Measurements from ENCODE around the gene OR11H7.
"Not testable (repeated sequence)": the region's sequence is repeated elsewhere in the genome, so short reads cannot be mapped to it uniquely, and the experiment has no call there.

Gene OR11H7

DNA sequence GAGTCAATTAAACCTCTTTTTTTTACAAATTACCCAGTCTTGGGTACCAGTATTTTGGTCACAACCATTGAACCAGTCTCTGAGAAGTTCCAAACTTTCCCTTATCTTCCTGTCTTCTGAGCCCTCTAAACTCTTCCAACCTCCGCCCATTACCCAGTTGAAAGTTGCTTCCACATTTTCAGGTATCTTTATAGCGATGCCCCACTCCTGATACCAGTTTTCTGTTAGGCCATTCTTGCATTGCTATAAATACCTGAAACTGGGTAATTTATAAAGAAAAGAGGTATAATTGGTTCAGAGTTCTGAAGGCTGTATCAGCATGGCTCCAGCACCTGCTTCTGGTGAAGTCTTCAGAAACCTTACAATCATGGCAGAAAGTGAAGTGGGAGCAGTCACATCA, 45.3 kb downstream of the OR11H7 start:
- no peak overlapping the region for H3K4me3 ChIP-seq (ENCODE audit: low read depth, low read length)
- TF ChIP-seq, protein P1, sequence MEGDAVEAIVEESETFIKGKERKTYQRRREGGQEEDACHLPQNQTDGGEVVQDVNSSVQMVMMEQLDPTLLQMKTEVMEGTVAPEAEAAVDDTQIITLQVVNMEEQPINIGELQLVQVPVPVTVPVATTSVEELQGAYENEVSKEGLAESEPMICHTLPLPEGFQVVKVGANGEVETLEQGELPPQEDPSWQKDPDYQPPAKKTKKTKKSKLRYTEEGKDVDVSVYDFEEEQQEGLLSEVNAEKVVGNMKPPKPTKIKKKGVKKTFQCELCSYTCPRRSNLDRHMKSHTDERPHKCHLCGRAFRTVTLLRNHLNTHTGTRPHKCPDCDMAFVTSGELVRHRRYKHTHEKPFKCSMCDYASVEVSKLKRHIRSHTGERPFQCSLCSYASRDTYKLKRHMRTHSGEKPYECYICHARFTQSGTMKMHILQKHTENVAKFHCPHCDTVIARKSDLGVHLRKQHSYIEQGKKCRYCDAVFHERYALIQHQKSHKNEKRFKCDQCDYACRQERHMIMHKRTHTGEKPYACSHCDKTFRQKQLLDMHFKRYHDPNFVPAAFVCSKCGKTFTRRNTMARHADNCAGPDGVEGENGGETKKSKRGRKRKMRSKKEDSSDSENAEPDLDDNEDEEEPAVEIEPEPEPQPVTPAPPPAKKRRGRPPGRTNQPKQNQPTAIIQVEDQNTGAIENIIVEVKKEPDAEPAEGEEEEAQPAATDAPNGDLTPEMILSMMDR (IDR thresholded peaks at IDR 0.05; ENCODE audit: low read depth, low read length, missing control alignments) = no peak
- no peak for DNase-seq (ENCODE audit: low read depth)
- in situ Hi-C loops (cut with HindIII; ENCODE audit: low sequenced_read_pairs) = no loop called here

DNA sequence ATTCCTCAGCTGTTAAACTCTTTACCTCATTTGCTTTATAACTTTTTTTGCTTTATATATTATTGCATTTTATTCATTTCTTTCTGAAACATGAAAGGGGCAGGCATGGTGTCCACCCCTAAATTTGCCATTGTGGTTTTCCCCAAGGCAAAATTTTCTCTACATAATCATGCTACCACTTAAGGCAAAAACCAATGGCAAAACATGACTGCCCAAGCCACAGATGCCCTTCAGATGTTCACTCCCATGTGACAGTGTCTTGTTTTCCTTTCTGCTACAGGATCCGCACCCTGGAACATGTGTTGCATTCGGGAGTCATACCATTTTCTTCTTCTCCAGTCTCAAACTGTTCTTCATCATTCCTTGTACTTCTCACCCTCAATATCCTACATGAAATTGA, 48.6 kb downstream of the OR11H7 start:
- no peak overlapping the region for H3K4me3 ChIP-seq (ENCODE audit: low read depth, low read length)
- in situ Hi-C loops (cut with HindIII; ENCODE audit: low sequenced_read_pairs) = no loop called here
- DNase-seq (ENCODE audit: low read depth) = no peak
- TF ChIP-seq, protein P1 (IDR thresholded peaks at IDR 0.05; ENCODE audit: low read depth, low read length, missing control alignments) = no peak

DNA sequence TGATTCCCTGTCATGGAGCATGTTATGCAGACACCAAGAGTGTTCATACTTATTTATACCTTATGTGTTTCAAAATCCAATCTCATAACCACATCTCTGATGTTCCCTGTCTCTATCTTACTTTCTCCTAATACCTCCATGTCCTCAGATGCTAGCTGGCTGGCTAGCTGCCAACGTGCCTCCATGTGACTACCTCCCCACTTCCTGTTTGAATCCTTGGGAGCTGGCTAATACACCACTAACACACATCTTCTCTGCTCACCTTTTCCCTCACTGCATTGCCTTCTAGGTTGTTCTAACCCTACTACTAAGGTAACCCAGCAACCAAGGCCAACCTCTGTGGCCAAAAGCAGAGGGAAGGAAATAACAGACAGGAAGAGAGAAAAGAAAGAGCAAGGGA, 49.6 kb downstream of the OR11H7 start:
- DNase-seq (ENCODE audit: low read depth) = no peak
- H3K4me3 ChIP-seq (ENCODE audit: low read depth, low read length) = no peak overlapping the region
- in situ Hi-C loops (cut with HindIII; ENCODE audit: low sequenced_read_pairs) = no loop called here
- TF ChIP-seq, protein P1 (IDR thresholded peaks at IDR 0.05; ENCODE audit: low read depth, low read length, missing control alignments) = no peak

DNA sequence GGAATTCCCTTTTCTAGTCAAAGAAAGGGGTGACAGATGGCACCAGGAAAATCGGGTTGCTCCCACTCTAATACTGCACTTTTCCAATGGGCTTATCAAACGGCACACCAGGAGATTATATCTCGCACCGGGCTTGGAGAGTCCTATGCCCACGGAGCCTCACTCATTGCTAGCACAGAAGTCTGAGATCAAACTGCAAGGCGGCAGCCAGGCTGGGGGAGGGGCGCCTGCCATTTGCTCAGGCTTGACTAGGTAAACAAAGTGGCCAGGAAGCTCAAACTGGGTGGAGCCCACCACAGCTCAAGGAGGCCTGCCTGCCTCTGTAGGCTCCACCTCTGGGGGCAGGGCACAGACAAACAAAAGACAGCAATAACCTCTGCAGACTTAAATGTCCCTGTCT, 51.5 kb downstream of the OR11H7 start:
- DNase-seq (ENCODE audit: low read depth); in situ Hi-C loops (cut with HindIII; ENCODE audit: low sequenced_read_pairs); H3K4me3 ChIP-seq (ENCODE audit: low read depth, low read length): not testable (repeated sequence)

Measured in astrocyte of the cerebellum (primary cell).